Activated T-cell treated with anti-CD3 and anti-CD28 coated beads for 48 hours (primary cell): ENCODE data around the gene LGALS3BP.

Experiments used
- DNase-seq: peaks from one replicate; pipeline ENCODE4 v3.0.0-alpha.2; 2020; ENCODE audit warnings: low read depth

The LGALS3BP gene

GRCh38 chr17:78998311-78999055 is 18.8 kb upstream of the LGALS3BP start:
- DNase-seq: no peak

GRCh38 chr17:78997881-78998280 is 18.2 kb upstream of the LGALS3BP start:
- no peak for DNase-seq

GRCh38 chr17:78997231-78997741 is 17.6 kb upstream of the LGALS3BP start:
- DNase-seq: no peak

GRCh38 chr17:78996781-78997201 is 17.1 kb upstream of the LGALS3BP start:
- DNase-seq: no peak

DNA sequence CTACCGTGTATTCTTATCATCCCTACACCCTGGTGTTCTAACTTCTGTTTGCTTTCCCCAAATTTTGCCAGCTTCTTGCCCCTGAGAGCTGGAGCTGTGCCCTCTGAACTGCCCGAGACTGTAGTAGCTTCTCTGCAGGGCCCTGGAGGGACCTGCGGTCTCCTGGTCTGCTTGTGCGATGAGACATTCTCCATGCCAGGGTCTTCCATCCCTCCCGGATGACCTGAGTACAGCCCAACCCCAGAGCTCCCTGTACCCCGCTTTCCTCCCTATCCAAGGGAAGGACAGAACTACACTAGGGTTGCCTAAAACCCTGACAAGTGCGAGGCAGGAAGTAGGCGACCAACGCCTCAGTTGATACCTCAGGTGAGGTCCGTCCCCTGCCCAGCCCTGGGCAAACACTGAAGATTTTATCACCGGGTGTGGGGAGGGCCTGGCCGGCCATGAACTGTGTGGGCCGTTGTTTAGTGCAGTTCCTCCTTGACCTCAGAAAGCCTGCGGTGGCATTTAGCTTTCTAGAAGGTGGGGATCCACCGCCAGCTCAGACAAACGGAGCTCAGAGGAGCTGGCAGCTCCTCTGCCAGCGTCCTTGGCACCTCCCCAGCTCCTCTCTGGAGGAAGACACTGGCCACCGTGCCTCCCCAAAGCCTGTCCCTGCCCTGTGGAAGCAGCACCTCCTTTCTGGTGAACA is 16.2 kb upstream of the LGALS3BP start:
- no peak for DNase-seq

DNA sequence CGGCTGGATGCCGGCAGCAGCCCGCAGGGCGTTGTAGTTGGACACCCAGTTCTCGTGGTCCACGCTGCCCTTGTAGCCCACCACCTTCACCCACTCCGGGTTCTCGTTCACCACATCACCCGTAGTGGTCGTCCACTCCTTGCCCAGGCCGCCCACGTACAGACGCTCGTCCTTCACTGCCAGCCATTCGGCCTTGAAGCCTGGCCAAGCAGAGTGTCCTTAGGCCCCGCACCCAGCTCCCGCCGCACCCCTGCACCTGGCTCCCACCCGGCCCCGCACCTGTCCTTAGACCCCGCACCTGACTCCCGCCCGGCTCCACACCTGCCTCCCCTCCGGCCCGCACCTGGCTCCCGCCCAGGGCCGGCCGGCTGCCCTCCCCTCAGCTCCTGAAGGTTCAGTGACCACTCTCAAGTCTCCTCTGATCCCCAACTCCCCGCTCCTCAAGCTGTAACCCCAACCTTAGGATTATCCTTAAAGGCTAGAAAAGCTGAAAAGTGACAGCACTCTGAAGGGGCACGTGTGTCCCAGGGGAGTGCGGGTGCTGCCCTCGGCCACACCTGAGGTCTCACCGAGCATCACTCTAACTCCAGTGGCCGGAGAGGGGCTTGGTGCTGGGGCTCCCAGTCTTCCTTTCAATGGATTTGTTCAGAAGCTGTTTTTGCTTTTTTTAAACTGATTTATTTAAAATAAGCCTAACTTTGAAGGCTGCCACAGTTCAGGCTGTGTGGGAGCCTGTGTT is 15.5 kb upstream of the LGALS3BP start:
- DNase-seq: no peak

DNA sequence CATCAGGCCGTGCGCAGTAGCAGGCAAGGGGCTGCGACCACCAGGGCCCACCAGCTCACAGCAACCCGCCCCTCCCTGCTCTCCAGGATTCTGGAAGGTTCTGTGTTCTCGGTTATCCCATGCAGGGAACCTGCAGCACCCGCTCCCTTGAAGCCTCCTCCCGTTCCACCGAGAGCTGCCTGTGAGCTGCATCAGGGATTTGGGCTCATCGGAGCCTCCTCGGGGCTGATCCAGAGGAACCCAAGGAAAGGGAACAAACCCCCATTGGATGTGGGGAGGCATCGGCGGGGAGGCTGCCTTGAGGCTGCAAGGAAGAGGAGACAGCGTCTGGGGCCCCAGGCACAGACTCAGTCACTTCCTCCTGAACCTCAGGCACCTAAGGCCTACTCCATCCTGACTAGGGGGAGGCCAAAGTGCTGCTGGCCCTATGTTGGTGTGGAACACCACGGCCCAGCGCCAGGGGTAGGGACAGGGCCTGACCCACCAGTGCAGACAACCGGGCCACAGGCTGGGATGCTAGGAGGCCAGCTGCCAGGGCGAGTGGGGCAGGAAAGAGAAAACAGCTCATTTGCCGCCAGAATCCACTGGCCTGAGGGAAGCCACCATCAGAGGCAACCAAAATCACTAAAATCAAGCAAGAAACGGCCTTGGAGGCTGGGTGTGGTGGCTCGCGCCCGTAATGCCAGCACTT is 14.4 kb upstream of the LGALS3BP start:
- no peak for DNase-seq

DNA sequence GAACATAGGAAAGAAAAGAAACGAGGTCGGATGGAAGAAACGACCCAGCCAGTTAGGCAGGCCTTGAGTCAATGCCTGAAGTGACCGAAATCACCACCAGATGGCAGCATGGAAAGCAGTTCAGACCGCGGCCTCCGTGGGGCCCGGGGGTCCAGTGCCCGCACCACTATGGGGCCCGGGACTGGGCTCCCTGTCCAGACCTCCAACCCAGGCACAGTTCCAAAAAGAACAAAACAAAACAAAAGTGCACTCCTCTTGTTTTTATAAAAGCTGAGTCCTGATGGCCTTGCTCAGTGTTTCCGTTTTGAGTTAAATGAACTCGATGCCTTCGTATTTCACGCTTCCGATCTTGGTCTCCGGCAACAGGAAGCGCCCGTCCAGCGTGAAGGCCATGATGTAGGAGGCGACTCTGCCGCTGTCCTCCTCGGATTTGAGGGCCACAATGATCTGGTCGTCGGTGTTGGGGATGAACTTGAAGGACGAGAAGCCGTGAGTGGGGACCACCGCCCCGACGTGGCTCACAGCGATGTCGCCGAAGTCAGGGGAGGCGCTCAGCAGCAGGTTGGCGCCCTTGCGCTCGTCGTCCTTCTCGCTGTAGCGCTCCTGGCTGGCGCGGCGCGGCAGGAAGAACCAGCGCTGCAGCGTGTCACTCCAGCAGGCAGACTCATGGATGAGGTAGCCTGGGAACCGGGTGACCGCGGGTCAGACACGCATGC is 13.7 kb upstream of the LGALS3BP start:
- DNase-seq: peak; percentile 36

DNA sequence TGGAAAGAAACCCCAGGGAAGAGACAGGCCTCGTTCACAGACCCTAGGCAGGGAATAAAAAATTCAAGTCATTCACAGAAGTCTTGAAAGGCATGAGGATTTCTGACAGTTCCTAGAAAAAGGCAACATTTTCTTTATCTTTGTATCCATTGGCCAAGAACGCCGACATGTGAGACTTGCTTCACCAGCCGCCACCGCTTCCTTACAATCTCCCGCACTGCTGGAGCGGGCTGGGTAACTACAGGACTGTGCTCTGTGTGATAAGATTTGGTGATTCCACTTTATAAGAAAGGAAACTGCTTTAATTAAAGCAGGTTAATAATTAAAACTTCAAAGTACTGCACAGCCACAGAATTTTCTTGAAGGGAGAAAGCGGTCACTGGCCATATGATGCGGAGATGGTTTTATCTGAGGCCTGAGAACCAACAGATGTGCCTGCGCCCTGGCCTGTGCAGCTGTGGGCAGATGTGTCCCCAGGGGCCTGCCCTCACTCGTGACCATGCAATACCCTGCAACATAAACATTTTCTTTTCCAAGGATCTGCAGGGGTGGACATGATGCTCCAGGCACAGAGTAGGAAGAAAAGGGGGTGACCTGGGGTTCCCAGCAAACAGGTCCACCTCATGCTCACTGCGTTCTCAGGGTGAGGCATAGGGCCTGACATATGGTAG is 13.0 kb upstream of the LGALS3BP start:
- DNase-seq: no peak

GRCh38 chr17:78991906-78992532 is 12.3 kb upstream of the LGALS3BP start:
- DNase-seq: no peak

DNA sequence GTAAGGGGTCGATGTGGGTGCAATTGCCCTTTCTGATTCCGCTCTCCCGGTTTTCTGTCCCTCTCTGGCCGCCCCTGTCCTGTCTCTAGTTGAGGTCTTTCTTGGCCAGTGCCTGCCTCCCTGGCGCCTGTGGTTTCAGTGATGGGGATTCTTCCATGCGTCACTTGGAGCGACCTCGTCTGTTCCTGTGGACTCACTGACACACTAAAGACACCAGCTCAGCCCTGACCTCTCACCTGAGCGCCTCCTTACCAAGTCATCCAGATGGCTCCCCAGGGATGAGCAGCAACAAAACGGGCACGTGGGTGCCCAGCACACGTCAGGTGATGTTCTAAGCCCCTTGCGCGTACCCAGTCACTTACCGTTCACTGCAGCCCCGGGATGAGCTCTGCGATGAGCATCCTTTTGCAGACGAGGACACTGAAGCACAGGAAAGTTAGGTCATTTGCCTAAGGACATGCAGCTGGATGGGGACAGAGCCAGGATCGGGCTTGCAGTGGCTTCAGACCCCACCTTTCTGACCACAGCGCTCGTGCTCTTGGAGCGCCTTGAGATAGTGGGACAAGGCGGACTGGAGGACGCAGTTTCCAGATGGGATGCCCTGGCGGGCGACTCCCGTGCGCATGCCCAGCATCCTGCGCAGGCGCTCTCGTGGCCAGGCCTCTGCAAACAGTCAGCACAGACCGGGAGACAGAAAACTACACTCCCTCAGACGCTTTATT is 11.5 kb upstream of the LGALS3BP start:
- no peak for DNase-seq

DNA sequence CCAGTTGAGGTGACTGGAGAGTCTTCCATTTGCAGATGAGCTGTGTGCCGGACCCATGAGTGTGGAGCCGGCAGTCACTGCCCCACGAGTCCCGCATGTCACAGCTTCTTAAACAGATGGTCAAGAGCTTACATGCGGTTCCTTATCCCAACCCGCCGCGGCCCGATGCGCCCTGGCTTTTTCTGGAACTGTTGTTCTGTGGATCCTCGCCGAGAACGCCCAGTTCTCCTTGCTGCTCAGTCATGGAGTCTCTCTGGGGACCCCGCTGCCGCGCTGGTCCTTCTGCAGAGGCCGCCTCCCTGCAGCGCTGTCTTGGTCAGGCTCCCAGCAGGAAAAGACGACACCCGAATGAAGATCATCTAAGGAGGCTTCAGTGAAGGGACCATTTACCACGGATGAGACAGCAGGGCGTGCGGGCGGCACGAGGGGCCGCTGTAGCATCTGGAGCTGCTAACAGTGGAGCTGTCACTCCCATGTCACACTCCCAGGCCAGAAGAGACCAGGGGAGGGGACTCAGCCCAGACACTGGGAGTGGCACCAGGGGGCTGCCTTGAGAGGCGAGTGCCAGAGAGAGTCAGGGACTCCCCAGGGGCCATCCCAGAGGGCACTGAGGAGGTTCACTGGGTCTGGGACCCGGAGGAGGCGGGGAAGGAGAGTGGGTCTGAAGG is 10.8 kb upstream of the LGALS3BP start:
- no peak for DNase-seq

DNA sequence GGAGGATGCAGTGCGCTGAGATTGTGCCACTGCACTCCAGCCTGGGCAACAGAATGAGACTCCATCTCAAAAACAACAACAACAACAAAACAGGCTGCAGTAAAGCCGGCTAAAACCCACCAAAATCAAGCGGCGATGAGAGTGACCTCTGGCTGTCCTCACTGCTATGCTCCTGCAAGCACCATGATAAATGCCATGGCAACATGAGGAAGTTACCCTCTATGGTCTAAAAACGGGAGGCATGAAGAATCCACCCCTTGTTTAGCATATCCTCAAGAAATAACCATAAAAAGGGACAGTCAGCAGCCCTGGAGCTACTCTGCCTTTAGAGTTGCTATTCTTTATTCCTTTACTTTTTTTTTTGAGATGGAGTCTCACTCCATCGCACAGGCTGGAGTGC is 8.4 kb upstream of the LGALS3BP start:
- DNase-seq: no peak

DNA sequence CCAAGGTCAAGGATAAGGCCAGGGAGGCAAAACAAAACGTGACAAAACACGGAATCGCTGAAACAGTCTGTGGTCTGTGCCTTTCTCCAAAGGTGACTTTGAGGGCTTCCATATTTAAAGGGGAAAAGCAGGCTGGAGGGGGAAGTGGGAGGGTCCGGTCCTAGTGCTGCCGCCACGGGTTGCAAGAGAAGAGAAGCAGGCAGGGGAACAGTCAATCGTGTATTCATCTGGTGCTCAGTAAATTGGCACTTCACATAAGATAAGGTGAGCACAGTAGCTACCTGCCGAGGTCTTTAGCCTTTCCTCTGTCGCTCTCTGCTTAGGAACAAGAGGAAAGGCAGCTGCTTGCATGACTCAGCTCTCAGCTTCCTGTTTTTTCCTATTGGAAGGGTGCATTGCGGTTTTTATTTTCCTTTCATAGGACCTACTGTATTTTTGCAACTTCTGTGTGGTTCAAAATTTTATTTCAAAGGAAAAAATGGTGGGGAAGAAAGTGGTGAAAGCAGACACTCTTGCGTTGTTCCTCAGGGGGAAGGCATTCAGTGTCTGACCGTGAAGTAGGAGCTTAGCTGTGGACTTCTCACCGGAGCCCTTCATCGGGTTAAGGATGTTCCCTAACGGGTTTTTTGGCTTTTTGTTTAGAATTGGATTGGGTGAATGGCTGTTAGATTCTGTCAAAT is 7.1 kb upstream of the LGALS3BP start:
- no peak for DNase-seq

- DNase-seq: no peak
Measured at GRCh38 chr17:78986048-78986648, 6.4 kb upstream of the LGALS3BP start.

GRCh38 chr17:78985395-78985794 is 5.7 kb upstream of the LGALS3BP start:
- no peak for DNase-seq

GRCh38 chr17:78981010-78981888 is 1.5 kb upstream of the LGALS3BP start:
- no peak for DNase-seq
